Activated T-cell treated with anti-CD3 and anti-CD28 coated beads for 4 hours (primary cell): Measurements from ENCODE around the gene CAV2.

Experiments used
- DNase-seq: peaks from one replicate; pipeline ENCODE4 v3.0.0-alpha.2; 2020

CAV2 gene

GRCh38 chr7:116525298-116525912 is 25.9 kb downstream of the CAV2 start:
- no peak for DNase-seq

GRCh38 chr7:116525913-116526861 is 26.6 kb downstream of the CAV2 start:
- DNase-seq, result no peak

- DNase-seq, result no peak
These were observed 27.4 kb downstream of the CAV2 start for GRCh38 chr7:116526897-116527296.

- DNase-seq, result no peak
These were observed 28.0 kb downstream of the CAV2 start for GRCh38 chr7:116527521-116527920.

- DNase-seq, result no peak
These were observed 28.7 kb downstream of the CAV2 start for GRCh38 chr7:116528008-116528789.

GRCh38 chr7:116529250-116529649 is 29.7 kb downstream of the CAV2 start:
- DNase-seq, result no peak

- no peak for DNase-seq
These were observed 30.7 kb downstream of the CAV2 start for GRCh38 chr7:116530107-116530820.

GRCh38 chr7:116532102-116532688 is 32.7 kb downstream of the CAV2 start:
- DNase-seq, result no peak

- no peak for DNase-seq
These were observed 35.3 kb downstream of the CAV2 start for GRCh38 chr7:116534790-116535189.

- no peak for DNase-seq
These were observed 35.9 kb downstream of the CAV2 start for GRCh38 chr7:116535416-116535815.

GRCh38 chr7:116538138-116538537 is 38.6 kb downstream of the CAV2 start:
- no peak for DNase-seq

- no peak for DNase-seq
These were observed 40.3 kb downstream of the CAV2 start for GRCh38 chr7:116539879-116540278.

GRCh38 chr7:116540743-116541142 is 41.2 kb downstream of the CAV2 start:
- DNase-seq, result no peak

- no peak for DNase-seq
These were observed 42.4 kb downstream of the CAV2 start for GRCh38 chr7:116541951-116542350.

GRCh38 chr7:116542618-116543017 is 43.1 kb downstream of the CAV2 start:
- DNase-seq, result no peak

GRCh38 chr7:116543664-116544063 is 44.1 kb downstream of the CAV2 start:
- DNase-seq, result no peak

- no peak for DNase-seq
These were observed 44.9 kb downstream of the CAV2 start for GRCh38 chr7:116544487-116544886.

- no peak for DNase-seq
These were observed 46.0 kb downstream of the CAV2 start for GRCh38 chr7:116545411-116545993.

GRCh38 chr7:116546054-116546453 is 46.5 kb downstream of the CAV2 start:
- DNase-seq, result no peak

GRCh38 chr7:116546916-116547315 is 47.4 kb downstream of the CAV2 start:
- no peak for DNase-seq

GRCh38 chr7:116547347-116547746 is 47.8 kb downstream of the CAV2 start:
- DNase-seq, result no peak

GRCh38 chr7:116548506-116548905 is 49.0 kb downstream of the CAV2 start:
- DNase-seq, result no peak
